ENCODE data around the gene C4orf54.

The C4orf54 gene

GRCh38 chr4:99657798-99658197, at the start of gene C4orf54:
TSS of gene C4orf54 (minus strand) at chr4:99657828. CDS start at chr4:99654648, 3,180 bp downstream.
- no peak within 1 kb of the TSS for H3K27ac ChIP-seq
- no peaks in the 10 kb centered on the region for H3K9me3 ChIP-seq (ENCODE audit: control insufficient read depth, low read length)
- no peak within 1 kb of the TSS for H3K4me3 ChIP-seq (ENCODE audit: low read depth, low read length)
- no peaks in the 10 kb centered on the region for H3K36me3 ChIP-seq (ENCODE audit: control insufficient read depth, insufficient read depth, low read length)
- H3K79me2 ChIP-seq, result no peaks in the 10 kb centered on the region
- no peak within 1 kb of the TSS for H2AFZ ChIP-seq
- no peak for TF ChIP-seq CTCF (IDR thresholded peaks at IDR 0.05)
- no peaks in the 10 kb centered on the region for H3K4me1 ChIP-seq
- H3K27me3 ChIP-seq (ENCODE audit: control insufficient read depth, insufficient read depth, low read length), result no peaks in the 10 kb centered on the region
- no peak within 1 kb of the TSS for H3K4me2 ChIP-seq (ENCODE audit: low read length)
- H3K9ac ChIP-seq, result no peak within 1 kb of the TSS

GRCh38 chr4:99705891-99706290, 48.3 kb upstream of the C4orf54 start:
- Histone ChIP-seq H3K4me3 (ENCODE audit: low read depth, low read length) (no peak overlapping the region), H3K9ac (no peak overlapping the region), H3K79me2 (no peaks in the 10 kb centered on the region), H3K9me3 (ENCODE audit: control insufficient read depth, low read length) (no peaks in the 10 kb centered on the region), H3K4me2 (ENCODE audit: low read length) (no peak overlapping the region), H3K27ac (no peak overlapping the region), H2AFZ (no peak overlapping the region), H3K36me3 (ENCODE audit: control insufficient read depth, insufficient read depth, low read length) (no peaks in the 10 kb centered on the region), H3K4me1 (no peaks in the 10 kb centered on the region), H3K27me3 (ENCODE audit: control insufficient read depth, insufficient read depth, low read length) (no peaks in the 10 kb centered on the region)
- no peak for TF ChIP-seq CTCF (IDR thresholded peaks at IDR 0.05)

GRCh38 chr4:99696801-99697200, 39.2 kb upstream of the C4orf54 start:
- no peak overlapping the region for H3K27ac ChIP-seq
- H3K79me2 ChIP-seq, result no peaks in the 10 kb centered on the region
- H2AFZ ChIP-seq, result no peak overlapping the region
- no peak for TF ChIP-seq CTCF (IDR thresholded peaks at IDR 0.05)
- H3K9ac ChIP-seq, result no peak overlapping the region
- H3K4me3 ChIP-seq (ENCODE audit: low read depth, low read length), result no peak overlapping the region
- H3K4me1 ChIP-seq, result no peaks in the 10 kb centered on the region
- no peaks in the 10 kb centered on the region for H3K9me3 ChIP-seq (ENCODE audit: control insufficient read depth, low read length)
- no peak overlapping the region for H3K4me2 ChIP-seq (ENCODE audit: low read length)
- H3K27me3 ChIP-seq (ENCODE audit: control insufficient read depth, insufficient read depth, low read length), result no peaks in the 10 kb centered on the region
- no peaks in the 10 kb centered on the region for H3K36me3 ChIP-seq (ENCODE audit: control insufficient read depth, insufficient read depth, low read length)

GRCh38 chr4:99693140-99693539, 35.5 kb upstream of the C4orf54 start:
- Histone ChIP-seq H3K4me2 (ENCODE audit: low read length) (no peak overlapping the region), H3K9ac (no peak overlapping the region), H3K27ac (no peak overlapping the region), H3K4me1 (no peaks in the 10 kb centered on the region), H3K79me2 (no peaks in the 10 kb centered on the region), H3K9me3 (ENCODE audit: control insufficient read depth, low read length) (no peaks in the 10 kb centered on the region), H3K4me3 (ENCODE audit: low read depth, low read length) (no peak overlapping the region), H2AFZ (no peak overlapping the region), H3K36me3 (ENCODE audit: control insufficient read depth, insufficient read depth, low read length) (no peaks in the 10 kb centered on the region), H3K27me3 (ENCODE audit: control insufficient read depth, insufficient read depth, low read length) (no peaks in the 10 kb centered on the region)
- TF ChIP-seq CTCF (IDR thresholded peaks at IDR 0.05), result no peak

GRCh38 chr4:99690990-99691389, 33.4 kb upstream of the C4orf54 start:
- no peak overlapping the region for H3K4me2 ChIP-seq (ENCODE audit: low read length)
- no peak overlapping the region for H3K4me3 ChIP-seq (ENCODE audit: low read depth, low read length)
- H3K36me3 ChIP-seq (ENCODE audit: control insufficient read depth, insufficient read depth, low read length), result no peaks in the 10 kb centered on the region
- H3K9me3 ChIP-seq (ENCODE audit: control insufficient read depth, low read length), result no peaks in the 10 kb centered on the region
- H2AFZ ChIP-seq, result no peak overlapping the region
- no peak overlapping the region for H3K27ac ChIP-seq
- no peaks in the 10 kb centered on the region for H3K4me1 ChIP-seq
- no peaks in the 10 kb centered on the region for H3K79me2 ChIP-seq
- no peak for TF ChIP-seq CTCF (IDR thresholded peaks at IDR 0.05)
- no peaks in the 10 kb centered on the region for H3K27me3 ChIP-seq (ENCODE audit: control insufficient read depth, insufficient read depth, low read length)
- H3K9ac ChIP-seq, result no peak overlapping the region
